GM21423 (cell line): ENCODE data around the gene FBXO47.

Experiments used
- ATAC-seq: cut with Tn5 transposase; IDR thresholded peaks from one replicate; pipeline ENCODE4 v1.9.1; 2021; ENCODE audit warnings: mild to moderate bottlenecking, moderate library complexity; ENCODE audit not compliant: unreplicated experiment

The FBXO47 gene, protein sequence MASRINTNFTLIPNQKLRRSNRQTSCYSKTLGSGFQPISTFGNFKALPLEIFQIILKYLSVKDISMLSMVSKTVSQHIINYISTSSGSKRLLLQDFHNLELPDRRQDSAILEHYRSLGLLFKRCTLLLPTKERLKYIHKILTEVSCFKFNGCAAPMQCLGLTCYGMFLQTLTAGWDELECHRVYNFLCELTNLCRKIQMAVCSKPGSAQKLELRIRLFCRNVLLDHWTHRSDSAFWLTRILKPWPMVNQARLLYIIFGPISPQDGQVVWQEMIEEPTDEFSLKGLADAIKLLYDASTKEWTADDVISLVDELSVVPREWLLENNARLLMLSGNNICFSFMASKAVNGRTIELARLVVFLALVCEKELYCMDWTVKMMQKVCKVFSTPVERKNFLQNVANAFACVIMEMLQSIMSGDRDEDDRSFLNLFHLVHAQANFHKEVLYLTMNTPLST

DNA sequence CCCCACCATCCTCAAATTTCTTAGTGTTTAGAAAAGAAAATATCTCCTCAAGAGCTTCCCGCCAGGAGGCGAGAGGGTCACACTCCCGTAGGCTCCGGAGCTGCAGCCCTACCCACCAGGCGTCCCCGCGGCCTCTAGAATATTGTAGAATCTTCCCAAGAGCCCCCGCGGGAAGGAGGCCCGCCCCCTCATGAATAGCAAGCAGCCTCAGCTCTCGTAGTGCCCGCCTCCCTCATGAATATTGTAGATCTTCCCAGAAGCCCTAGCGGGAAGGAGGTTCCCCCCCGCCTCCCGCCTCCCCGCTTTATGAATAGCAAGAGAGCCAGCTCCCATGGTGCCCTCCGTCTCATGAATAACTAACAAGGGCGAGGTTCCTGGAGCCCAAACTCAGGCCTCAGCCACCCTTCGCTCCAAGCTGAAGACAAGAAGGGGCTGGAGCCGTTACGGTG is at the start of gene FBXO47:
FBXO47 (minus strand) TSS at position 114 of the 449 bp plus-strand sequence. CDS start 4,378 bp downstream, outside the sequence.
- ATAC-seq: no peak

DNA sequence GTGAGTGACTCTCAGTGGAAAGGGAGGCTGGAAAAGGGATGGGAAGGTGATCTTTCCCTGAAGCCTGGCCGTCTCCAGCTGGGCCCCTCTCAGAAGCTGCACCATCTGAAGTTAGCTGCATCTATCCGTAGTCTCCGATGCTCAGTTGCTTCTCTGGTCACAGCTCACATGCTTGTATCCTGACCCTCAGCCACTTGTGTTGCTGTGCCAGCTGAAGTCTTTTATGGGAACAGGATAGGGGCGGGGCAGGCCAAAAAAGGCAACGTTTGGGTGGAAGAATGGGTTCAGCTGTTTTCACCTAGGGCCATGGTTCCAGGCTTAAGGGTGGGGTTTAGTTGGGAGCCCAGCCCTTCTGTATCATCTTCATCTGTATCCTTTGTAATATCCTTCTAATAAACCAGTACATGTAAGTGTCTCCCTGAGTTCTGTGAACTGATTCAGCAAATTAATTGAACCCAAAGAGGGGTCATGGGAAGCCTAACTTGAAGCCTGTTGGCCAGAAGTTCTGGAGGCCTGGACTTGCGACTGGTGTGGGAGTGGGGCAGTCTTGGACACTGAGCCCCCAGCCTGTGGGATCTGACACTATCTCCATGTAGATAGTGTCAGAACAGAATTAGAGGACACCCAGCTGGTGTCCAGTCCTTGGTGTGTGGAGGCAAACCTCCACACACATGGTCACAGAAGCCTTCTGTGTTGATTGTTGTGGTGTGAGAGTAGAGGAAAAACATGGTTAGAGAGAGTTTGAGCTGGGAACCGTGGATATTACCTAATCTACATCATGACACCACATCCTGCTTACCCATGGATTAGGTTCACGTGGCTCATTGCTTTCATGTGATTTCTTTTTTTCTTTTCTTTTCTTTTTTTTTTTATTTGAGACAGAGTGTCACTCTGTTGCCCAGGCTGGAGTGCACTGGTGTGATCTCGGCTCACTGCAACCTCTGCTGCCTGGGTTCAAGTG is 49.3 kb upstream of the FBXO47 start:
- ATAC-seq: no peak

DNA sequence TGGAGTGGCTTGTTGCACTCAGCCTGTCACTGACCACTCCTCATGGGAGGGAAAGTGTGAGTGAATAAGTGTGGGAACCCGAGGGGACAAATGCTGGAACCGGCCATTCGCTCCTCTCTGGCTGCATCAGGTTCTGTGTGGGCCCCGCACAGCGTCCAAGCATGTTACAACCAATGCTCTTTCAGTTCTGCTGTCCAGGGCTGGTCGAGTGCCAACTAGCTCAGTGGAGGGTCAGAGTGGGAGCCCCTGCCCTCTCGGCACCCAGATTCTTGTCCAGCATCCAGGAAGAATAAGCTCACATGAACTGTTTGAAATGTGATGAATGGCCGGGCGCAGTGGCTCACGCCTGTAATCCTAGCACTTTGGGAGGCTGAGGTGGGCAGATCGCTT is 48.3 kb upstream of the FBXO47 start:
- no peak for ATAC-seq

DNA sequence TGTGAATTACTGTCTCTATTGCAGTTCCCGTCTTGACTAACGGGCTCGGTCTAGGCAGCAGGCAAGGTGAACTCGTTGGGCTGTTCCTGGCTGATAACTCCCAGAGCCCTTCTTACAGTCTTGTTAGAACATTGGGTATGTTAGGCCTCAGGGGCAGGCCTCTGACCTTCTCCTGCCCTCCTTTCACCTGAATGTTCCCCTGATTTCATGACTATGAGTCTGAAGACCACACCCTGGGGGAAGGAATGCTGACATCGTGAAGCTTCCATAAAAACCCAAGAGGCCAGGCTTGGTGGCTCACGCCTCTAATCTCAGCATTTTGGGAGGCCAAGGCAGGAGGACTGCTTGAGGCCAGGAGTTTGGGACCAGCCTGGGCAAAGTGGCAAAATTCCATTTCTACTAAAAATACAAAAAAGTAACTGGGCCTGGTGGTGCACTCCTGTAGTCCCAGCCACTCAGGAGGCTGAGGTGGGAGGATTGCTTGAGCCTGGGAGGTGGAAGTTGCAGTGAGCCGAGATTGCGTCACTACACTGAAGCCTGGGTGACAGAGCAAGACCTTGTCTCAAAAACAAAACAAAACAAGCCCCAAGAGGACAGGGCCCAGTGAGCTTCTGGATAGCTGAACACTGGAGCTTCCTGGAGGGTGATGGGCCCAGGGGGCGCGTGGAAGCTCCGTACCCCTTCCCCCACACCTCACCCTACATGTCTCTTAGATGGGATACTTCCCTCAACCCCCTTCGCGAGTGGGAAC is 47.8 kb upstream of the FBXO47 start:
- no peak for ATAC-seq

DNA sequence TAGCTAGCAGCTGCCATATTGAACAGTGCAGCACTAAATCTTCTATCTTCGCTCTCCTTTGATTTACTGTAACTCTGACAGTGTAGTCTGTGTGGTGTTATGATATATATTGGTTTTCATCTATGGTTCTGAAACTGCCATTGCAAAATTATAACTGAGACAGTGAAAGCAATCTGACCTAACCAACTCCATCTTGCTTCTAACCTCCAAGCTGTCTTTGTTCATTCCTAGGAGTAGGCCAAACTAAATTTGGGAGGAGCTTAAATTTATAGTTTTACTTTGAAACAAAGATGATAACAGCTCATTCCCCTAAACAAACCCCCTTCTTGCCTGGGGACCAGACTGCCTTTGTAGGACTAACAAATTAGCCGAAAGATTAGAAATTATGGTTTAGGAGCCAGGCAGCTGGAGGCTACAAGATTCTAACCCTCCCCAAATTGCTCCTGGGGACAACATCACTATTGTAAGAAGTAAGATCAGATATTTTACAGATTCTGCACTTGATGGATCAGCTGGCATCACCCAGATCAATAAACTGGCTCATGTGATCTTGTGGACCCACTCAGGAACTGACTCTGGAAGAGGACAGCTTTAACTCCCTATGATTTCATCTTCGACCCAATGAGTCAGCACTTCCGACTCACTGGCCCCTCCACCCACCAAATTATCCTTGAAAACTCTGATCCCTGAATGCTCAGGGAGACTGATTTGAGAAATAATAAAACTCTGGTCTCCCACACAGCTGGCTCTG is 47.0 kb upstream of the FBXO47 start:
- no peak for ATAC-seq

DNA sequence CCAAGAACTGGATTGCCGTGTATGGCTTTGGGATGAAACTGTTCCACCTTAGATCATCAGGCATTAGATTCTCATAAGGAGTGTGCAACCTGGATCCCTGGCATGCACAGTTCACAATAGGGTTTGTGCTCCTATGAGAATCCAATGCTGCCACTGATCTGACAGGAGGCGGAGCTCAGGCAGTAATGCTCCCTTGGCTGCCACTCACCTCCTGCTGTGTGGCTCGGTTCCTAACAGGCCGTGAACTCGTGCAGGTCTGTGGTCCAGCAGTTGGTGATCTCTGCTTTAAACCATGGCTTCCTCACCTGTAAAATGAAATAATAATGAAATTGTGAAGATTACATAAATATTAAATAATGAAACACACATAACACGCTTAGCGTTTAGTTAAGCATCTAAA is 45.5 kb upstream of the FBXO47 start:
- ATAC-seq: no peak

DNA sequence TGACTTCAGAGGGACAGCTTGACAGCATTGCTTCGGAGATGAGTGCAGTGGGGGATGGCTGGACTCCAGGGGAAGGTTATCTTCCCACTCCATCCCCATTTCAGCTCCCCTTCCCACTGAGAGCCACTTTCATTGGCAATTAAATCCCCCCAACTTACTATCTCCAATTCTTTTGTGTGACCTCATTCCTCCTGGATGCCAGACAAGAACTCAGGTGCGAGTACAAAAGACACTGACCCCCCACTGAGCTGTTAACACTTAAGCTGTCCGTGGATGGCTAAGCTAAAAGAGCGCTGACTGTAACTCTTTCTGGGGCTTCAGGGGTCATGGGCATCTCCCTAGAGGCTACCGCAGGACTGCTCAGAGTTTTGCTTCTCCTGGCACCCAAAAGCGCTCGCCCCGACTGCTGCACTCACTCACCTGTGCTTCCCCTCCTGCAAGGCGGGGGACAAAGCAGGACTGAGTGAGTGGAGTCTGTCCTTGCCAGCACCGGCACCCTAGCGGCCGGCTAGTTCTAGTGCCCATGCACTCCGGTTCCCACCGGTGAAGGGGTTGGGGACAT is 44.8 kb upstream of the FBXO47 start:
- no peak for ATAC-seq

DNA sequence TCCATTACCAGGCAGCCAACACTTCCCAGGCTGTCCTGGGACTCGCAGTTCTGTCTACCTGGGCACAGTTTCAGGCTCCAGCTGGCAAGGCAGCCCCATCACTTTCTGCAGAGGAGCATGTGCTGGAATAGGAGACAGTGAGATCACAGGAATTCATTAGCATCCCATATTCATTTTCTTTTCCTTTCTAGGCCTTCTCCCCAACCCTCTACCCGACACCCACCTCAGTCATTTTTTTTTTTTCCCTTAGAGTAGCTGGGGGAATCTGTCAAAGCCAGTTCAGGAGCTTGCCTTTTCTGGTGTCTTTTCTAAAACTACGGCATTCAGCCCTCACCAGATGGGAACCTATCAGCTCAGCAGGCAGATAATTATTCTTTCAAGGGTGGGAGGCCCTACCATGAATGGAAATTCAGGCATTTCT is 42.4 kb upstream of the FBXO47 start:
- no peak for ATAC-seq

DNA sequence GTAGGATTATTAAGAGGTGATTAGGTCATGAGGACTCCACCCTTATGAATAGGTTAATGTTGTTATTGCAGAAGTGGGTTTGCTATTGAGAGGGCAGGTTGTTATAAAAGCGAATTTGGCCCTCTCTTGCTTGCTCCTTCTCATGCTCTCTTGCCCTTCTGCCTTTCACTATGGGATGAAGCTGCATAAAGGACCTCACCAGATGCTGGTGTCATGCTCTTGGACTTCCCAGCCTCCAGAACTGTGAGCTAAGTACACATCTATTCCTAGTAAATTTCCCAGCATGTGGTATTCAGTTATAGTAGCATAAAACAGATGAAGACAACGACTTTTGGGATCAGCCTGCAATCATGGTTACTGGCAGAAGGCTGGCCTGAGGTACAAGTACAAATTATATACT is 41.4 kb upstream of the FBXO47 start:
- ATAC-seq: no peak

DNA sequence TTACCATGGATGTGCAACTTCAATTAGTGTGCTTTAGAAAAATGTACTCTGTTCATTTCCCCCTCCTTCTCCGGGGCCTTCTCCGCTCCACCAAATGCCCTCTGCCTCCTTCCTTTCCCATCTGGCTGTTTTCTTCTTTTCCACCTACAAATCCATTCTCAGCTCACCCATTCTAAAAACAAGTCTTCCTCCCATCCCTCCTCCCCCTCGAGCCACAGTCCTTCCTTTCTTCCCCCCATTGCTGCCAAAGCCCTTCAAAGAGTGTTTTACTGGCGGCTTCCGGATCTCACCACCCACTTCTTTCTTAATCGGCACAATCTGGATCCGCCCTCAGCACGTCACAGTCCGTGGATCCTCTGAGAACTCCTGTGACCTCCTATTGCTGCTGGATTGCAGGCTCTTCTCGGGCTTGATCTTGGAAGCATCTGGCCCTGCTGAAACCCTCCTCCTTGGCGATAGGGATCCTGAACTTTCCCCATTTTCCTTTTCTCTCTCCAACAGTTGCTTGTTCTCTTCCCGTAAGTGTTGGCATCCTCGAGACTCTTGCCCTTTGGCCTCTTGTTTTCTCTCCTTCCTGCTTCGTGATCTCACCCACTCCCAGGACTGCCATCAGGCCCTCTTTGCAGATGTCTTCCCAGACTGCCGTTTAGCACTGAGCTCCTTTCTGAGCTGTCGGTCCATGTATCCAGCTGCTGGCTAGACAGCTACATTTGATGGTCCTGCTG is 36.0 kb upstream of the FBXO47 start:
- ATAC-seq: no peak

DNA sequence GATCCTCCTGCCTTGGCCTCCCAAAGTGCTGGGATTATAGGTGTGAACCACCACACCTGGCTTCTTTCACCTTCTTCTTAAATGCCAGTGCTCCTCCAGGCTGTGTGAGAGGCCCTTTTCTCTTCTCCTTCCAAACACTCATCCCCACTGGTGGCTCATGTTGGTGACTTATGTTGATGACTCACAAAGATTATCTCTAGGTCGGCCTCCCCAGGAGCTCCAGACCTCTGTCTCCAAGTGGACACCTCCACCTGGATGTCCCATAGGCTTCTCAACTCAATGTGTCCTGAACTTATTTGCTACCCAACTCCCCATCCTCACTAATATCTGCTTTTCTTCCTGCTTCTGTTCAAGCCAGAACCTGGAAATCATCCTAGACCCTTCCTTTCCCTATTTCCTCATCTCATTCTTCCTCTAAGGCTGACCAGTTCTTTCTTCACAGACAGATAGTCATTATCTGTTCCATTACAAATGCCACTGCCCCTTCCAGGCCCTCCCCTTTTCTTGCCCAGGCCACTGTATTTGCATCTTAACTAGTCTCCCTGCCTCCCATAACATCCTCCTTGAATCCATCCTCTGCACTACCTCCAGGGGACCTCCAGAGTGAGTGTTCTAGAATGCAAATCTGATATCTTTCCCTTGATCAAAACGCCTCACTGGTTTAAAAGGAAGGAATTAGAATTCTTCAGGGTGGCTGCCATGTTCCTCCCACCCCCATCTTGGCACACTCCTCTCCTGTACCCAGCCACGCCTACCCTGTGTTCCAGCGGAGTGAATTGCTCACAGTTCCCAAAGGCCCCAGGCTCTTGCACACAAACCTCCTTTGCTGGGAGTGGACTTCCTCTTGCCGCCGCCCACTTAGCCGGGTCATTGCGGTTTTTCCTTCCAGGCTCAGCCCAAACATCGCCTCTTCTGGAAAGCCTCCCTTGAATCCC is 34.8 kb upstream of the FBXO47 start:
- no peak for ATAC-seq

DNA sequence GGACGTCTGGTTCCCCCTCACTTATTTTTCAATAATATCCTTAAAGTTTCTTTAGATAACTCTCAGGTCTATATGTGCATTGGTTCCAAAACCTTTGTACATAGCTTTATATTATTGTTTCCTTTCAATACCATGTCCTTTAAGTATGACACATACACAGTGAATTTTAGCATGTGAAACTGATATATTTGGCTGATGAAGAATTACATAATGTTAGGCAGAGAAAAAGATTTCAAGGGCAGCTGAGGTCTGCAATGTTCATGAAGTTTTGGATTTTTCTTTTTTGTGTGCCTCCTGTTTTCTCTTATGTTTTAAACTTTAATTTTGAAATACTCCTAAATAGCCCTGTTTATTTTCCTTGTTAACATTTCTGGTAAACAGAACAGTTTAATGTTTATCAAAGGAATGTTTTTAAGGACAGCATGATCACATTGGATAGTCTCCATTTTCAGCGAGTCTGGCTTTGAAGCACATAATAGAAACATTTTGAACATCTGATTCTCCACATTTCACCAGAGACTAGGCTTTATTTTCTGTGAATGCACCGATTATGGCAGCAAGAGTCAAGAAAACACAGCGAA is 32.9 kb upstream of the FBXO47 start:
- ATAC-seq: no peak

DNA sequence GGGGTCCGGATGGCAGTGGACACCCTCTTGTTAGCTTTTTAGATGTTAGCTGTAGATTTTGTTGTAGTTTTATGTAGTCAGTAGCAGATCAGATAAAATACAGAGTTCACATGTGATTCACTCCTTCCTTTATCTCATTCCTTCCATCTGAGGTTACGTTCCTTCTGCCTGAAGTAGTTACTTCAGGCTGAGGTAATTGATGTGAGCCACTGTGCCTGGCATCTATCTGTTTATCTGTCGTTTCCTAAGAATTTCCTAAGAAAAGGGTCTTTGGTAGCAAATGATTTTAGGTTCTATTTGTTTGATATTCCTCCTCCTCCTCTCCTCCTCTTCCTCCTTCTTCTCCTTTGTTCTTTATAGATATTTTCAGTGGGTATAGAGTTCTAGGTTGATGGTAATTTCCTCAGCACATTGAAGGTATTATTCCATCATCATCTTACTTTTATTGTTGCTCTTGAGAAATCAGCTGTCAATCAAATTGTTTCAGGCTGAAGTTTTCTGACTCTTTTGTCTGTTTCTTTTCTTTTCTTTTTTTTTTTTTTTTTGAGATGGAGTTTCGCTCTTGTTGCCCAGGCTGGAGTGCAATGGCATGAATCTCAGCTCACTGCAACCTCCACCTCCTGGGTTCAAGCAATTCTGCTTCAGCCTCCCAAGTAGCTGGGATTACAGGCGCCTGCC is 29.6 kb upstream of the FBXO47 start:
- no peak for ATAC-seq

DNA sequence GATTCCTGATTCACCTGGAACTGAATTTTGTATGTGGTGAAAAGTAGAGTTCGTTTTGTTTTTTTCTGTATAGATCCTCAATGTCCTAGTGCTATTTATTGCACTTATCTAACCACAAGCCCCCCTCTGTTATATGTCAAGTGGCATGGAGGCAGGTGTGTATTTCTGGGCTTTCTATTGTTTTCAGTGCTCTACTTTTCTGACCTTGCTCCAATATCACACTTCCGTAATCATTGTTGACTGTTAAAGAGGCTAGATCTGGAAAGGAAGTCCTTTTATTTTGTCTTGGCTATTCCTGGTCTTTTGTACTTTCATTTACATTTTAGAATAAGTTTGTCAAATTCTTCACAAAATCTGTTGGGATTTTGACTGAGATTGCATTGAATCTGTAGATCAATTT is 26.8 kb upstream of the FBXO47 start:
- no peak for ATAC-seq

DNA sequence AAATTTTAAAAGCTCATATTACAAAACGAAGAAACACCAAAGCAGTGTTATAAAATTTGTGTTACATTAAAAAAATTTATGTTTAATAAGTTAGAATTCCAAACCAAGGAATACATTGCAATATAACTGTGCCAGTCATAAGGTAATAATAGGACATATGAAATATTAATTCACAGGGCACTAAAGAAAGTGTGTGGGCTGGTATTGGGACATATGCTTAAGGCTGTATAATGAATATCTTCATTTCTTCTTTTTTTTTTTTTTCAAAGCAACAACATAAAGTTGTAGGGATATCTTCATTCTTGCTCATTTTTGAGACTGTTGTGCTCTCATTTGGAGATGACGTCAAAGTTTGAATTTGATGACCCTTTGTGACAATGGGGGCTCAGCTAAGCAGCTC is 17.5 kb upstream of the FBXO47 start:
- no peak for ATAC-seq

DNA sequence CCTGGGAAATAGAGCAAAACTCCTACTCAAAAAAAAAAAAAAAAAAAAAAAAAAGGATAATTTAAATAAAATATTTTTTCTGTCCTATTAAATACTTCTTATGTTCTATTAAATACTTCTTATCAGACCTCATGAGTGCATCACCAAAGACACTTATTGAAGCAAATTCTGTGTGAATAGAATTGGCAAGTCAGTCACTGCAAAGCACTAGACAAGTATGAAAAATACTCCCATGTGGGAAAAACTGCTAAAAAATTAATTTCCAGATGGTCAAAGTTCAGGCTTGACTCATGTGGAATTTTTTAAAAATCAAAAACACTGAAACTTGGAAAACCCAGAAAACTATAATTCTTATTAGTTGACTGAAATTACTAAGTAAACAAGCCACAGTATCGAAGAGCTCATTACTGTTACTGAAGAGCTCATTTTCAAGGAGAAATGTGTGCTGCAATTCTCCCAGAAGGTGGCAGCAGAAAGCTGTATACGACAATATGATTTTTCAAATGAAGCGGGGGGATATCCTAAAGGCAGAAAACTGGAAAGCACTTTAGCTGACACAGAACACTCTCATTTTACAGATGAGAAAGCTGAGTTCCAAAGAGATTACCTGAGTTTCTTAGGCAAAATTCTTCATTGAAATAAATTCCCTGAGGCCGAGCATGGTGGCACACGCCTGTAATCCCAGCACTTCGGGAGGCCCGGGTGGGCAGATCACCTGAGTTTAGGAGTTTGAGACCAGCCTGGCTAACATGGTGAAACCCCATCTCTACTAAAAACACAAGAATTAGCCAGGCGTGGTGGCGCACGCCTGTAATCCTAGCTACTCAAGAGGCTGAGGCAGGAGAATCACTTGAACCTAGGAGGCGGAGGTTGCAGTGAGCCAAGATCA is 15.9 kb upstream of the FBXO47 start:
- no peak for ATAC-seq
